ENCODE data around the gene ABTB2.

DNA sequence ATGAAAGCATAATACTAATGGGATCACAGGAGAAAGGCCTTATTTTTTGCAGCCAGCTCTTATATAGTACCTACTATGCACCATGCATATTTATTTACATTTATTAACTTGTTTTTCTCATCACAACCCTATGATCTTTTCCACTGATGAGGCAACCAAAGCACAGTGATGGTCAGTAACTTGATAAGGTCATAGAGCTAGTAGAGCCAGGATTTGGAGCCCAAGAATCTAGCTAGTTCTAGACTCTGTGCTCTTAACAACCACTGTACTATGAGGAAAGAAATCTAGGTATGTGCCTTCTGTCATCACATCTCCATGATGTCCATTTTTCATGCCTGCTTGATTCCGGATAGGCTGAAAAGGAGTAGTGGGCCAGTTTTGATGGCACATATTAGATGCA is 24.0 kb upstream of the ABTB2 start:
- TF ChIP-seq, protein P1, sequence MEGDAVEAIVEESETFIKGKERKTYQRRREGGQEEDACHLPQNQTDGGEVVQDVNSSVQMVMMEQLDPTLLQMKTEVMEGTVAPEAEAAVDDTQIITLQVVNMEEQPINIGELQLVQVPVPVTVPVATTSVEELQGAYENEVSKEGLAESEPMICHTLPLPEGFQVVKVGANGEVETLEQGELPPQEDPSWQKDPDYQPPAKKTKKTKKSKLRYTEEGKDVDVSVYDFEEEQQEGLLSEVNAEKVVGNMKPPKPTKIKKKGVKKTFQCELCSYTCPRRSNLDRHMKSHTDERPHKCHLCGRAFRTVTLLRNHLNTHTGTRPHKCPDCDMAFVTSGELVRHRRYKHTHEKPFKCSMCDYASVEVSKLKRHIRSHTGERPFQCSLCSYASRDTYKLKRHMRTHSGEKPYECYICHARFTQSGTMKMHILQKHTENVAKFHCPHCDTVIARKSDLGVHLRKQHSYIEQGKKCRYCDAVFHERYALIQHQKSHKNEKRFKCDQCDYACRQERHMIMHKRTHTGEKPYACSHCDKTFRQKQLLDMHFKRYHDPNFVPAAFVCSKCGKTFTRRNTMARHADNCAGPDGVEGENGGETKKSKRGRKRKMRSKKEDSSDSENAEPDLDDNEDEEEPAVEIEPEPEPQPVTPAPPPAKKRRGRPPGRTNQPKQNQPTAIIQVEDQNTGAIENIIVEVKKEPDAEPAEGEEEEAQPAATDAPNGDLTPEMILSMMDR (IDR thresholded peaks at IDR 0.05; ENCODE audit: insufficient read depth, low read length): no peak
- no peak for TF ChIP-seq POLR2AphosphoS5 (IDR thresholded peaks at IDR 0.05; ENCODE audit: low read depth)
- TF ChIP-seq, protein P2, sequence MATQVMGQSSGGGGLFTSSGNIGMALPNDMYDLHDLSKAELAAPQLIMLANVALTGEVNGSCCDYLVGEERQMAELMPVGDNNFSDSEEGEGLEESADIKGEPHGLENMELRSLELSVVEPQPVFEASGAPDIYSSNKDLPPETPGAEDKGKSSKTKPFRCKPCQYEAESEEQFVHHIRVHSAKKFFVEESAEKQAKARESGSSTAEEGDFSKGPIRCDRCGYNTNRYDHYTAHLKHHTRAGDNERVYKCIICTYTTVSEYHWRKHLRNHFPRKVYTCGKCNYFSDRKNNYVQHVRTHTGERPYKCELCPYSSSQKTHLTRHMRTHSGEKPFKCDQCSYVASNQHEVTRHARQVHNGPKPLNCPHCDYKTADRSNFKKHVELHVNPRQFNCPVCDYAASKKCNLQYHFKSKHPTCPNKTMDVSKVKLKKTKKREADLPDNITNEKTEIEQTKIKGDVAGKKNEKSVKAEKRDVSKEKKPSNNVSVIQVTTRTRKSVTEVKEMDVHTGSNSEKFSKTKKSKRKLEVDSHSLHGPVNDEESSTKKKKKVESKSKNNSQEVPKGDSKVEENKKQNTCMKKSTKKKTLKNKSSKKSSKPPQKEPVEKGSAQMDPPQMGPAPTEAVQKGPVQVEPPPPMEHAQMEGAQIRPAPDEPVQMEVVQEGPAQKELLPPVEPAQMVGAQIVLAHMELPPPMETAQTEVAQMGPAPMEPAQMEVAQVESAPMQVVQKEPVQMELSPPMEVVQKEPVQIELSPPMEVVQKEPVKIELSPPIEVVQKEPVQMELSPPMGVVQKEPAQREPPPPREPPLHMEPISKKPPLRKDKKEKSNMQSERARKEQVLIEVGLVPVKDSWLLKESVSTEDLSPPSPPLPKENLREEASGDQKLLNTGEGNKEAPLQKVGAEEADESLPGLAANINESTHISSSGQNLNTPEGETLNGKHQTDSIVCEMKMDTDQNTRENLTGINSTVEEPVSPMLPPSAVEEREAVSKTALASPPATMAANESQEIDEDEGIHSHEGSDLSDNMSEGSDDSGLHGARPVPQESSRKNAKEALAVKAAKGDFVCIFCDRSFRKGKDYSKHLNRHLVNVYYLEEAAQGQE (IDR thresholded peaks at IDR 0.05; ENCODE audit: insufficient replicate concordance, low read depth): no peak
